Activated CD8-positive, alpha-beta T cell treated with anti-CD3 and anti-CD28 coated beads for 36 hours (primary cell): ENCODE measurements around the gene ADCY4. TPM values are rescaled to one million over a fixed set of nuclear protein-coding genes. Genes with fewer than 3 reads are reported as not detected.
"Not testable (repeated sequence)": the region's sequence is repeated elsewhere in the genome, so short reads cannot be mapped to it uniquely, and the experiment has no call there.

Source experiments
- ATAC-seq: fragments of 200-7000 bp; cut with Tn5 transposase; one replicate; pipeline ENCODE4 v1.10.0; 2021; ENCODE audit warnings: mild to moderate bottlenecking, moderate library complexity
- CTCF ChIA-PET: fragments of 350-600 bp; sonication (Branson Sonifier 250); formaldehyde crosslinking; loops from one replicate; lab custom pipeline; 2021; ENCODE audit warnings: antibody characterized with exemption; lab: Charles Lee
- POLR2A ChIA-PET: fragments of 350-600 bp; sonication (Branson Sonifier 250); formaldehyde crosslinking; loops from one replicate; lab custom pipeline; 2021; ENCODE audit warnings: antibody characterized with exemption; lab: Charles Lee
- DNase-seq: peaks from one replicate; pipeline ENCODE4 v3.0.0-alpha.2; 2020
- H3K27ac Mint-ChIP-seq: one replicate; pipeline ENCODE4 v1.8.0; 2021; ENCODE audit warnings: mild to moderate bottlenecking, mixed read lengths
- H3K27me3 Mint-ChIP-seq: one replicate; pipeline ENCODE4 v1.8.0; 2021; ENCODE audit warnings: mixed read lengths
- H3K36me3 Mint-ChIP-seq: one replicate; pipeline ENCODE4 v1.8.0; 2021; ENCODE audit warnings: low read depth, mixed read lengths
- H3K4me1 Mint-ChIP-seq: one replicate; pipeline ENCODE4 v1.8.0; 2021; ENCODE audit warnings: low read depth, mixed read lengths
- H3K4me3 Mint-ChIP-seq: one replicate; pipeline ENCODE4 v1.8.0; 2021; ENCODE audit warnings: mild to moderate bottlenecking, moderate library complexity, mixed read lengths
- H3K9me3 Mint-ChIP-seq: one replicate; pipeline ENCODE4 v1.8.0; 2021; ENCODE audit warnings: mixed read lengths
- intact Hi-C: fragments of 100-400 bp; cut with micrococcal nuclease; formaldehyde crosslinking; loops from one replicate; pipeline ENCODE4 v1.10.0; 2022
- total RNA-seq, 2 experiments: library from RNA; stranded (reverse); gene quantifications; one replicate each; pipeline ENCODE4 v1.2.3, GENCODE V29; 2021
- TF ChIP-seq, protein P1 (sequence below): fragments of 200-600 bp; IDR thresholded peaks from one replicate; pipeline ENCODE4 v1.8.0; 2022; ENCODE audit warnings: antibody characterized with exemption, mild to moderate bottlenecking

Gene ADCY4
- total RNA-seq, 2 experiments from 2014 or later: 1.3 to 1.5 TPM

DNA sequence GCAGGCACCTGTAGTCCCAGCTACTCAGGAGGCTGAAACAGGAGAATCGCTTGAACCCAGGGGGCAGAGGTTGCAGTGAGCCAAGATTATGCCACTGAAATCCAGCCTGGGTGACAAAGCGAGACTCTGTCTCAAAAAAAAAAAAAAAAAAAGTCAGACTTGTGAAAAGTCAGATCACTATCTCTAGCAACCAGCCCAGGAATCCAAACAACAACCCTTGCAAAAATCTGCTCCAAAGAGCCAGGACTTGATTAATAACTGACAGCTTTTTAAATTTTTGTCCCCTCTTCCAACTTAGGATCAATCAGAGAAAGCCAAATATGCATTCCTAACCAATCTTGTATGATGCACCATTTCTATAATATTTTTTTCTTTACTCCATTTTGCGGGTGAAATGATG lies 25.4 kb upstream of the ADCY4 start:
- ATAC-seq: no peak
- Mint-ChIP-seq H3K4me3 (no peak overlapping the region), H3K27me3 (peaks cover 23% of the 10 kb centered on the region), H3K36me3 (no peaks in the 10 kb centered on the region), H3K9me3 (no peaks in the 10 kb centered on the region), H3K4me1 (peaks cover 4% of the 10 kb centered on the region), H3K27ac (no peak overlapping the region)
- intact Hi-C loops: no loop called here
- DNase-seq: no peak
- ChIA-PET POLR2A (no interaction called here), CTCF (interaction anchor here (0.6 to 7.0 kb wide), 4 partner anchors 27 to 345 kb away, joined by 3 to 47 read pairs (median 9); partner anchors contain the start of gene ADCY4)
- TF ChIP-seq, protein P1, sequence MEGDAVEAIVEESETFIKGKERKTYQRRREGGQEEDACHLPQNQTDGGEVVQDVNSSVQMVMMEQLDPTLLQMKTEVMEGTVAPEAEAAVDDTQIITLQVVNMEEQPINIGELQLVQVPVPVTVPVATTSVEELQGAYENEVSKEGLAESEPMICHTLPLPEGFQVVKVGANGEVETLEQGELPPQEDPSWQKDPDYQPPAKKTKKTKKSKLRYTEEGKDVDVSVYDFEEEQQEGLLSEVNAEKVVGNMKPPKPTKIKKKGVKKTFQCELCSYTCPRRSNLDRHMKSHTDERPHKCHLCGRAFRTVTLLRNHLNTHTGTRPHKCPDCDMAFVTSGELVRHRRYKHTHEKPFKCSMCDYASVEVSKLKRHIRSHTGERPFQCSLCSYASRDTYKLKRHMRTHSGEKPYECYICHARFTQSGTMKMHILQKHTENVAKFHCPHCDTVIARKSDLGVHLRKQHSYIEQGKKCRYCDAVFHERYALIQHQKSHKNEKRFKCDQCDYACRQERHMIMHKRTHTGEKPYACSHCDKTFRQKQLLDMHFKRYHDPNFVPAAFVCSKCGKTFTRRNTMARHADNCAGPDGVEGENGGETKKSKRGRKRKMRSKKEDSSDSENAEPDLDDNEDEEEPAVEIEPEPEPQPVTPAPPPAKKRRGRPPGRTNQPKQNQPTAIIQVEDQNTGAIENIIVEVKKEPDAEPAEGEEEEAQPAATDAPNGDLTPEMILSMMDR: no peak

DNA sequence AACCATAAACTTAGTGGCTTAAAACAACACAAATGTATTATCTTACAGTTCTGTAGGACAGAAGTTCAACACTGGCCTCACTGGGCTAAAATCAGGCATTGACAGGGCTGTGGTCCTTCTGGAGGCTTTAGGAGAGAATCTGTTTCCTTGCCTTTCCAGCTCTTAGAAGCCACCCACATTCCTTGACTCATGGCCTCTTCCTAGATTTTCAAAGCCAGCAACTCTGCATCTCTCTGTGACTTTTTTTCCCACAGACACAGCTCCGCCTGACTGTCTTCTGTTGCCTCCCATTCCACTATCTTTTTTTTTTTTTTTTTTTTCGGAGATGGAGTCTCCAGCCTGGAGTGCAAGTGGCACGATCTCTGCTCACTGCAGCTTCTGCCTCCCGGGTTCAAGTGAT lies 21.3 kb upstream of the ADCY4 start:
- DNase-seq: no peak
- H3K36me3 Mint-ChIP-seq: no peaks in the 10 kb centered on the region
- H3K4me3 Mint-ChIP-seq: no peak overlapping the region
- intact Hi-C loops: no loop called here
- ChIA-PET CTCF (interaction anchor here (1.0 to 7.0 kb wide), 2 partner anchors 23 to 76 kb away, joined by 5 to 47 read pairs; partner anchors contain the start of gene ADCY4), POLR2A (no interaction called here)
- TF ChIP-seq, protein P1: no peak
- H3K27me3 Mint-ChIP-seq: peaks cover 22% of the 10 kb centered on the region
- no peaks in the 10 kb centered on the region for H3K9me3 Mint-ChIP-seq
- H3K27ac Mint-ChIP-seq: no peak overlapping the region
- ATAC-seq: no peak
- H3K4me1 Mint-ChIP-seq: peaks cover 3% of the 10 kb centered on the region

DNA sequence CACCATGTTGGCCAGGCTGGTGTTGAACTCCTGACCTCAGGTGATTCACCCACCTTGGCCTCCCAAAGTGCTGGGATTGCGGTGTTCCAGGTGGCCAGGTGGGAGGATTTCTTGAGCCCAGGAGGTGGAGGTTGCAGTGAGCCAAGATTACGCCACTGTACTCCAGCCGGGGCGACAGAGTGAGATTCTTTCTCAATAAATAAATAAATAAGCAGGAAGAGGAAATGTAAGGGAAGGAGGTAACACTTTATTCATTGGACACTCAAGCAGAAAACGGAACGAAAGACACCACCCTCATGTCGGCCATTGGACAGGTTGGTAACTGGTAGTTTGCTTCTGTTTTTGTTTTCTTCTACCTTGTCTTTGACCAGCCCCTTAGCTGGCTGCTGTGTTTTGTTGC lies 20.1 kb upstream of the ADCY4 start:
- H3K27me3 Mint-ChIP-seq: peaks cover 23% of the 10 kb centered on the region
- ATAC-seq (no peak), DNase-seq (no peak)
- TF ChIP-seq, protein P1: no peak
- H3K36me3 Mint-ChIP-seq: no peaks in the 10 kb centered on the region
- intact Hi-C loops: no loop called here
- no peaks in the 10 kb centered on the region for H3K9me3 Mint-ChIP-seq
- CTCF ChIA-PET: interaction anchor here (1.7 kb wide), 1 partner anchor 76 kb away, joined by 5 read pairs; no protein-coding TSS in a partner anchor
- no peak overlapping the region for H3K27ac Mint-ChIP-seq
- H3K4me3 Mint-ChIP-seq: no peak overlapping the region
- H3K4me1 Mint-ChIP-seq: peaks cover 3% of the 10 kb centered on the region
- POLR2A ChIA-PET: no interaction called here

DNA sequence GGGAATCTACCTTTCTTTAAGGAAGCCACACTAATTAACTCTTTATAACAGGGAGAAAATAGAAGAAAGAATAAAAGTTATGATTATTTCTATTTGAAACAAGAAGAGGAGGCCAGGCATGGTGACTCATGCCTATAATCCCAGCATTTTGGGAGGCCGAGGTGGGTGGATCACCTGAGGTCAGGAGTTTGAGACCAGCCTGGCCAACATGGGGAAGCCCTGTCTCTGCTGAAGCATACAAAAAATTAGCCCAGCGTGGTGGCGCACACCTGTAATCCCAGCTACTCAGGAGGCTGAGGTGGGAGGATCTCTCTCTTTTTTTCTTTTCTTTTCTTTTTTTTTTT lies 19.6 kb upstream of the ADCY4 start:
- H3K9me3 Mint-ChIP-seq, H3K36me3 Mint-ChIP-seq, H3K27ac Mint-ChIP-seq, H3K4me1 Mint-ChIP-seq, ATAC-seq, H3K4me3 Mint-ChIP-seq, intact Hi-C loops, POLR2A ChIA-PET, DNase-seq: not testable (repeated sequence)
- H3K27me3 Mint-ChIP-seq: peaks cover 28% of the 10 kb centered on the region
- CTCF ChIA-PET: interaction anchor here (1.7 kb wide), 1 partner anchor 77 kb away, joined by 5 read pairs; no protein-coding TSS in a partner anchor

DNA sequence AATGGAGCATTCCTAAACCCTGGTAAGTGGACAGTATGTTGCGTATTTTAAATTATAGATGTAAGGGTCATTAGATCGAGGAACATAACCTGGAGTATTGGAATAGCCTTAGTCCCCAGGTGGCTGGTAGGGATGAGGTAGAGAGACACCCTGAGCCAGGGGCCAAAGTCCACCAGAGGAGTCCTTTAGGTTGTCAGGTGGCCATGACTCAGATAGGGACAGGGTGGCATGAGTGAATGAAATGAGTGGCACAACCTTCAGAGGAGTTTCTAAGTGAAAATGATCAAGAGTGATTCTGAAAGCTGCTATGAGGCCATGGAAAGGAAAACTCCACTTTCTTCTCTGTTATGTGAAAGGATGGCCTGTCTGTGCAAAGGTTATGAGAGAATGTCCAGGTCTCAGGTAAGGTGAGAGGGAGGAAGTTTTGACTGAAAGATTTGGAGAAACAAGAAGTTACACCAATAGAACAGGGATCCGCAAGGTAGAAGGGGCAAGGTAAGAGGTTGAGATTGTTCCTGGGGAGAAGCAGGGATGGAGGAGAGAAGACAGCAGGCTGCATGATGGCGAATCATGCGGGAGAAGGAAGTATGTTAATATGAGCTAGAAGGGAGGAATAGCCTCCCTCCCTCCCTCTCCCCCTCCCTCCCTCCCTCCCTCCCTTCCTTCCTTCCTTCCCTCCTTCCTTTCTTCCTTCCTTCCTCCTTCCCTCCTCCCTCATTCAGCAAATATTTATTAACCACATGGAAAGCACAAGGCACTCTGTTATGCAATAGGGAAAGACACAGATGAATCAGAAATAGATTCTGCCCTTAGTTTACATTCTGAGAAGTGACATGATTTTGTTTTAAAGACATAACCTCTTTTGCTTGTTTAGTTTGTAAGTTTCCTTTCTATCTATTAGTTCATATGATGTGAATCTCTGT lies 18.9 kb upstream of the ADCY4 start:
- Mint-ChIP-seq H3K4me1 (peaks cover 3% of the 10 kb centered on the region), H3K27me3 (peaks cover 30% of the 10 kb centered on the region), H3K36me3 (no peaks in the 10 kb centered on the region), H3K27ac (no peak overlapping the region), H3K4me3 (no peak overlapping the region), H3K9me3 (no peaks in the 10 kb centered on the region)
- ChIA-PET POLR2A (no interaction called here), CTCF (interaction anchor here (1.7 to 3.1 kb wide), 2 partner anchors 20 to 77 kb away, joined by 5 to 15 read pairs; no protein-coding TSS in a partner anchor)
- ATAC-seq (no peak), DNase-seq (no peak)
- intact Hi-C loops: no loop called here
- TF ChIP-seq, protein P1: no peak
